Upper lobe of left lung (tissue), 6 donors: ENCODE results near the gene SPTBN5. TPM values are rescaled to one million over a fixed set of nuclear protein-coding genes. Genes with fewer than 3 reads are reported as not detected.

ENCODE experiments used
- ATAC-seq, 2 donors: fragments of 200-7000 bp; cut with Tn5 transposase; one replicate each; pipeline ENCODE4 v1.9.1; 2022; ENCODE audit warnings: mild to moderate bottlenecking in 2 of 2, moderate library complexity in 2 of 2; ENCODE audit not compliant: low FRiP score in 2 of 2
- DNase-seq, 2 donors: peaks; one replicate each; pipeline ENCODE4 v3.0.0-alpha.2; 2019 to 2020
- H3K27ac ChIP-seq, 4 donors: fragments of 200-600 bp; sonication (generic); one replicate each; pipeline ENCODE4 v1.5.1; 2016 to 2019
- H3K27me3 ChIP-seq, 4 donors: fragments of 200-600 bp; sonication (generic); one replicate each; pipeline ENCODE4 v1.5.1; 2017 to 2019
- H3K36me3 ChIP-seq, 4 donors: fragments of 200-600 bp; sonication (generic); one replicate each; pipeline ENCODE4 v1.5.1; 2016 to 2019
- H3K4me1 ChIP-seq, 4 donors: fragments of 200-600 bp; sonication (generic); one replicate each; pipeline ENCODE4 v1.5.1; 2018 to 2019
- H3K4me3 ChIP-seq, 4 donors: fragments of 200-600 bp; sonication (generic); one replicate each; pipeline ENCODE4 v1.5.1; 2017 to 2019; ENCODE audit warnings: mild to moderate bottlenecking in 2 of 4, moderate library complexity in 1 of 4
- H3K9me3 ChIP-seq, 4 donors: fragments of 200-600 bp; sonication (generic); one replicate each; pipeline ENCODE4 v1.5.1; 2018 to 2019
- EP300 ChIP-seq, 4 donors: sonication (generic); formaldehyde crosslinking; IDR thresholded peaks; one replicate each; pipeline ENCODE4 v1.5.1; 2017; ENCODE audit warnings: antibody characterized with exemption in 4 of 4, control low read depth in 2 of 4
- POLR2A ChIP-seq, 4 donors: fragments of 450-650 bp; IDR thresholded peaks; one replicate each; pipeline ENCODE4 v1.5.1; 2016 to 2017; ENCODE audit warnings: antibody characterized with exemption in 4 of 4, mild to moderate bottlenecking in 2 of 4
- POLR2AphosphoS5 ChIP-seq, 2 donors: sonication (generic); formaldehyde crosslinking; IDR thresholded peaks; one replicate each; pipeline ENCODE4 v1.5.1; 2017; ENCODE audit warnings: antibody characterized with exemption in 2 of 2
- WGBS, 2 donors: methylation state at CpG; one replicate each; pipeline ENCODE4 v1.1.5; 2017 to 2018; 5-methylcytosine and 5-hydroxymethylcytosine counted together
- total RNA-seq, 6 donors: library from RNA; depleted of rRNA in 4 of 6; stranded (reverse); fragments of >200 nt in 4 of 6; gene quantifications; one replicate each; pipeline versions ENCODE4 v1.1.0 to v1.2.1, GENCODE V29; 2016 to 2021
- TF ChIP-seq, protein P1 (sequence below), 6 experiments: fragments of 450-650 bp in 4 of 6; fragments of 200-600 bp in 2 of 6; sonication (generic) in 2 of 6; IDR thresholded peaks; one replicate each; pipeline ENCODE4 v1.5.1; 2016 to 2019; ENCODE audit warnings: antibody characterized with exemption in 6 of 6
- donor health status: DM: no; HTN: no; CAD: no; lungs with moderate emphysema.
- donor health status: DM: no; HTN: yes; CAD: no; lungs with severe emphysema.

Gene SPTBN5
- total RNA-seq, 6 donors from 2014 or later = 0.20 to 9.4 (median 2.0) TPM

DNA sequence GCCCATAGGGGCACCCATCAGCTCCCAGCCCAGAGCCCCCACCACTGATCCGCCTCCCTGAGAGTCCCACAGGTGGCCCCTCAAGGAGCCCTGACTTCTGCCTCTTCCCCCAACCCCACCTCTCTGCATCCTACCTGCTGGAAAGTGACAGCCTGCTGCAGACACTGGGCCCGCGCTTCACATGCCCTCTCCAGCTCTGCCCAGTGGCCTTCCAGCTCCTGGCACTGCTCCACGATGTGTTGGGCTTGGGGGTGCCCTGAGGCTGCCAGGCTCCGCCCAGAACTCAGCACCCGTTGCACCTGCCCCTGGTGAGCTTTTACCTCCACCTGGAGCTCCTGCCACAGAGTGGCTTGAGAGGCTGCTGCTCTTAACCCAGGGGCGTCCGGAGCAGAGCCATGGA lies 20.1 kb downstream of the SPTBN5 start:
- H3K36me3 ChIP-seq = no peaks in the 10 kb centered on the region
- H3K27ac ChIP-seq = no peak overlapping the region
- H3K4me1 ChIP-seq = no peaks in the 10 kb centered on the region
- ATAC-seq (no peak), DNase-seq (peak in 1 of 2 donors; percentile 49)
- WGBS, 2 donors = 93 to 100% methylated on average over 3 to 5 of the region's 8 CpGs
- H3K4me3 ChIP-seq = no peak overlapping the region
- TF ChIP-seq POLR2A (IDR thresholded peaks at IDR 0.05) (no peak), POLR2AphosphoS5 (IDR thresholded peaks at IDR 0.05) (no peak), EP300 (IDR thresholded peaks at IDR 0.05) (no peak)
- TF ChIP-seq, protein P1, sequence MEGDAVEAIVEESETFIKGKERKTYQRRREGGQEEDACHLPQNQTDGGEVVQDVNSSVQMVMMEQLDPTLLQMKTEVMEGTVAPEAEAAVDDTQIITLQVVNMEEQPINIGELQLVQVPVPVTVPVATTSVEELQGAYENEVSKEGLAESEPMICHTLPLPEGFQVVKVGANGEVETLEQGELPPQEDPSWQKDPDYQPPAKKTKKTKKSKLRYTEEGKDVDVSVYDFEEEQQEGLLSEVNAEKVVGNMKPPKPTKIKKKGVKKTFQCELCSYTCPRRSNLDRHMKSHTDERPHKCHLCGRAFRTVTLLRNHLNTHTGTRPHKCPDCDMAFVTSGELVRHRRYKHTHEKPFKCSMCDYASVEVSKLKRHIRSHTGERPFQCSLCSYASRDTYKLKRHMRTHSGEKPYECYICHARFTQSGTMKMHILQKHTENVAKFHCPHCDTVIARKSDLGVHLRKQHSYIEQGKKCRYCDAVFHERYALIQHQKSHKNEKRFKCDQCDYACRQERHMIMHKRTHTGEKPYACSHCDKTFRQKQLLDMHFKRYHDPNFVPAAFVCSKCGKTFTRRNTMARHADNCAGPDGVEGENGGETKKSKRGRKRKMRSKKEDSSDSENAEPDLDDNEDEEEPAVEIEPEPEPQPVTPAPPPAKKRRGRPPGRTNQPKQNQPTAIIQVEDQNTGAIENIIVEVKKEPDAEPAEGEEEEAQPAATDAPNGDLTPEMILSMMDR (IDR thresholded peaks at IDR 0.05) = no peak
- H3K27me3 ChIP-seq = no peaks in the 10 kb centered on the region
- H3K9me3 ChIP-seq = no peaks in the 10 kb centered on the region

- no peaks in the 10 kb centered on the region for H3K36me3 ChIP-seq
- H3K4me3 ChIP-seq = no peak overlapping the region
- DNase-seq (peak in 1 of 2 donors; percentile 53), ATAC-seq (no peak)
- no peak overlapping the region for H3K27ac ChIP-seq
- 91 to 94% methylated on average over 2 to 9 of the region's 9 CpGs for WGBS, 2 donors
- TF ChIP-seq POLR2AphosphoS5 (IDR thresholded peaks at IDR 0.05) (no peak), EP300 (IDR thresholded peaks at IDR 0.05) (no peak), POLR2A (IDR thresholded peaks at IDR 0.05) (no peak)
- TF ChIP-seq, protein P1 (IDR thresholded peaks at IDR 0.05) = no peak
- no peaks in the 10 kb centered on the region for H3K9me3 ChIP-seq
- no peaks in the 10 kb centered on the region for H3K27me3 ChIP-seq
- H3K4me1 ChIP-seq = no peaks in the 10 kb centered on the region
Observed at GRCh38 chr15:41872166-41872747, 21.6 kb downstream of the SPTBN5 start.

DNA sequence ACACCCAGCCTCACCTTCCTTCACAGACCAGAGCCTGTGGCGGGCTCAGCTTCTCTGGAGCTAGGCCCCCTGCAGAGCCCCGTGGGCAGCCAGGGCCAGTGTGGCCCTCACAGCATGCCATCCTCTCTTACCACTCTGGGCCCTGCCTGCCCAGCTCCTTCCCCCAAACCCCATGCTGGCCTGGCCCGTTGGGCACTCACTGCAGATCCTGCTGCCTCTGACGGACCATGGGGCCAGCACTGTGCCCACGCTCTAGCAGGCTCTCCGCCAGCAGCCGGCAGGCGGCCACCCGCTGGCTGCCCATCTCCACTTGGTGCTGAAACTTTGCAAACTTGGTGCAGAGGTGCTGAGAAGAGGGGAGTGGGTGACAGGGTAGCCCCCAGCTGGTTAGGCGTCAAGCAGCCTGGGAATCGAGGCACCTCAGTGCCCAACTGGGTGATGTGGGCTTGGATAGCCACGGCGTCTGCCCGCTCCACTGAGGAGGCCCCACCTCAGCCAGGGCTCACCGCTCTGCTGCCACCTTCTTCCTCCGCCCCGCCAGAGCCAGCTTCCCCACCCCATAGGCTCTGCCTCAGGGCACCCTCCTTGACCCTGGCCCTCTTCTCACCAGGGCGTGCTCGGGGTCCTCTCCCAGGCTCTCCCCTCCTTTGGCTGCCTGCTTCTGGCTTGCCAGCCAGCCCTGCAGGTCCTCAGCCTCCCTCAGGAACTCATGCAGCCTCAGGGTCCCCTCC lies 22.5 kb downstream of the SPTBN5 start:
- WGBS, 2 donors = 90 to 93% methylated on average over 15 to 18 of the region's 19 CpGs
- no peaks in the 10 kb centered on the region for H3K4me1 ChIP-seq
- H3K36me3 ChIP-seq = no peaks in the 10 kb centered on the region
- peak in 1 of 2 donors; percentile 68 for DNase-seq
- TF ChIP-seq EP300 (IDR thresholded peaks at IDR 0.05) (no peak), POLR2AphosphoS5 (IDR thresholded peaks at IDR 0.05) (no peak), POLR2A (IDR thresholded peaks at IDR 0.05) (no peak)
- TF ChIP-seq, protein P1 (IDR thresholded peaks at IDR 0.05) = no peak
- no peaks in the 10 kb centered on the region for H3K27me3 ChIP-seq
- H3K9me3 ChIP-seq = no peaks in the 10 kb centered on the region
- no peak for ATAC-seq
- H3K27ac ChIP-seq = no peak overlapping the region
- no peak overlapping the region for H3K4me3 ChIP-seq

GRCh38 chr15:41870689-41871081 lies 23.2 kb downstream of the SPTBN5 start:
- Histone ChIP-seq H3K27ac (no peak overlapping the region), H3K4me3 (no peak overlapping the region), H3K4me1 (no peaks in the 10 kb centered on the region), H3K9me3 (no peaks in the 10 kb centered on the region), H3K36me3 (no peaks in the 10 kb centered on the region), H3K27me3 (no peaks in the 10 kb centered on the region)
- DNase-seq = no peak
- no peak for ATAC-seq
- WGBS, 2 donors = 83 to 86% methylated on average over 7 to 9 of the region's 9 CpGs
- no peak for TF ChIP-seq POLR2A (IDR thresholded peaks at IDR 0.05)
- TF ChIP-seq, protein P1 (IDR thresholded peaks at IDR 0.05) = no peak
- no peak for TF ChIP-seq POLR2AphosphoS5 (IDR thresholded peaks at IDR 0.05)
- no peak for TF ChIP-seq EP300 (IDR thresholded peaks at IDR 0.05)
